Left ventricle myocardium inferior (tissue), 1 donor: ENCODE results near the gene LMCD1. TPM values are rescaled to one million over a fixed set of nuclear protein-coding genes. Genes with fewer than 3 reads are reported as not detected.

Experiments
- DNase-seq: peaks from one replicate; pipeline ENCODE4 v3.0.0-alpha.2; 2020
- H3K27ac ChIP-seq: fragments of 200-600 bp; replicated peaks from 2 replicates; pipeline ENCODE4 v1.8.0; 2021
- H3K27me3 ChIP-seq: fragments of 200-600 bp; 2 replicates; pipeline ENCODE4 v1.8.0; 2021; ENCODE audit warnings: low read depth
- H3K36me3 ChIP-seq: fragments of 200-600 bp; 2 replicates; pipeline ENCODE4 v1.8.0; 2021
- H3K4me1 ChIP-seq: fragments of 200-600 bp; 2 replicates; pipeline ENCODE4 v1.8.0; 2021
- H3K4me3 ChIP-seq: fragments of 200-600 bp; 2 replicates; pipeline ENCODE4 v1.8.0; 2021; ENCODE audit warnings: mild to moderate bottlenecking, moderate library complexity
- H3K9me3 ChIP-seq: fragments of 200-600 bp; replicated peaks from 2 replicates; pipeline ENCODE4 v1.8.0; 2021
- intact Hi-C: fragments of 100-400 bp; cut with micrococcal nuclease; formaldehyde crosslinking; loops from one replicate; pipeline ENCODE4 v1.11.0; 2022
- long read RNA-seq: library from polyadenylated mRNA; unstranded; transcript quantifications from one replicate; pipeline ENCODE4 v2.0.0, GENCODE V29; 2021
- total RNA-seq: library from RNA; stranded (reverse); fragmentation: NEBNext Ultra II Directional; extraction: Animal tissue kit (Norgen Biotek cat#: 25700); gene quantifications from one replicate; pipeline ENCODE4 v1.2.1, GENCODE V29; 2021
- TF ChIP-seq, protein P1 (sequence below): fragments of 200-600 bp; IDR thresholded peaks from 2 replicates; pipeline ENCODE4 v1.8.0; 2021; ENCODE audit warnings: antibody characterized with exemption, mild to moderate bottlenecking, borderline replicate concordance
- donor health status: DM: no; HTN: yes; CAD: no; lungs with severe emphysema.

LMCD1 gene, protein sequence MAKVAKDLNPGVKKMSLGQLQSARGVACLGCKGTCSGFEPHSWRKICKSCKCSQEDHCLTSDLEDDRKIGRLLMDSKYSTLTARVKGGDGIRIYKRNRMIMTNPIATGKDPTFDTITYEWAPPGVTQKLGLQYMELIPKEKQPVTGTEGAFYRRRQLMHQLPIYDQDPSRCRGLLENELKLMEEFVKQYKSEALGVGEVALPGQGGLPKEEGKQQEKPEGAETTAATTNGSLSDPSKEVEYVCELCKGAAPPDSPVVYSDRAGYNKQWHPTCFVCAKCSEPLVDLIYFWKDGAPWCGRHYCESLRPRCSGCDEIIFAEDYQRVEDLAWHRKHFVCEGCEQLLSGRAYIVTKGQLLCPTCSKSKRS
- total RNA-seq = 72.9 TPM
- long read RNA-seq, full-length matches to known transcripts = 80 of 89 reads
- long read RNA-seq, partial matches to known transcripts = 5 of 89 reads
- long read RNA-seq, other reads (novel, unspliced or antisense) = 4 of 89 reads

DNA sequence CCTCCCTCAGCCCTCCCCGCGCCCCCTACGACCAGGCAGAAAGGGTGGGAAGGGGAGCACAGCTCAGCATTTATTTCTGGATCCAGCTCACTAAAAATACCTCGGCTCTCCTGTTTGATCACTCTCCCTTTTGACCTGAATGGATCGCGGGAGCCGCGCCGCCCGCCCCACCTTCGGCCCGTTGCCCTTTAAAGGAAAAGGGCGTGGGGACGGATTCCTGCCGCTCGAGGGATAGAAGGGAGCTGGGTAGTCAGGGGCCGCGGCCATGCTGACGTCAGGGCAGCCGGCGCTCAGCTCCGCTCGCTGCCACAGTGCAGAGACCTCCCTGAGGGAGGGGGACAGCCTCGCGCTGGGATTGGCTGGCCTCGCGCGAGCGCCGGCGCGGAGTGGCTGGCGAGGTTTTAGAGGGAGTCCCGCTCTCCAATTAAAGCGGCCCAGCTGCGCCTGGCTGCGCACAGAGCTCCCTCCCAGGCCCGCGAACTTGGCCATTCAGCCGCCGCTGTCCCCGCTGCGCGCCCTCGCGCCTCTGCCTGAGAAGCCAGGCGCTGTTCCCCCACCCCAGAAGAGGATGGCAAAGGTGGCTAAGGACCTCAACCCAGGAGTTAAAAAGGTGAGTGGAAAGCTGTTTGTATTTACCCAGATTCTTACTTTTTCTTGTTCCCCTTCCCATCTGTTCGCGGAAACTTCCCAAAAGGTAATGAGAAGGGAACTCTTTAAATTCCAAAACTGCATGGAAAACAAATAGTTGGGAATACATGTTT is at the start of gene LMCD1:
LMCD1 (plus strand) TSS at position 453 of the 761 bp plus-strand sequence; CDS start at position 569, 116 bp downstream.
- Histone ChIP-seq H3K4me1 (peaks cover 78% of the 10 kb centered on the region), H3K27ac (peak within 1 kb of the TSS; percentile 88), H3K4me3 (peak within 1 kb of the TSS; percentile 67), H3K36me3 (no peaks in the 10 kb centered on the region), H3K27me3 (no peaks in the 10 kb centered on the region), H3K9me3 (no peaks in the 10 kb centered on the region)
- TF ChIP-seq, protein P1, sequence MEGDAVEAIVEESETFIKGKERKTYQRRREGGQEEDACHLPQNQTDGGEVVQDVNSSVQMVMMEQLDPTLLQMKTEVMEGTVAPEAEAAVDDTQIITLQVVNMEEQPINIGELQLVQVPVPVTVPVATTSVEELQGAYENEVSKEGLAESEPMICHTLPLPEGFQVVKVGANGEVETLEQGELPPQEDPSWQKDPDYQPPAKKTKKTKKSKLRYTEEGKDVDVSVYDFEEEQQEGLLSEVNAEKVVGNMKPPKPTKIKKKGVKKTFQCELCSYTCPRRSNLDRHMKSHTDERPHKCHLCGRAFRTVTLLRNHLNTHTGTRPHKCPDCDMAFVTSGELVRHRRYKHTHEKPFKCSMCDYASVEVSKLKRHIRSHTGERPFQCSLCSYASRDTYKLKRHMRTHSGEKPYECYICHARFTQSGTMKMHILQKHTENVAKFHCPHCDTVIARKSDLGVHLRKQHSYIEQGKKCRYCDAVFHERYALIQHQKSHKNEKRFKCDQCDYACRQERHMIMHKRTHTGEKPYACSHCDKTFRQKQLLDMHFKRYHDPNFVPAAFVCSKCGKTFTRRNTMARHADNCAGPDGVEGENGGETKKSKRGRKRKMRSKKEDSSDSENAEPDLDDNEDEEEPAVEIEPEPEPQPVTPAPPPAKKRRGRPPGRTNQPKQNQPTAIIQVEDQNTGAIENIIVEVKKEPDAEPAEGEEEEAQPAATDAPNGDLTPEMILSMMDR = peak; percentile 64
- intact Hi-C loops = no loop called here
- DNase-seq = peak; percentile 96

DNA sequence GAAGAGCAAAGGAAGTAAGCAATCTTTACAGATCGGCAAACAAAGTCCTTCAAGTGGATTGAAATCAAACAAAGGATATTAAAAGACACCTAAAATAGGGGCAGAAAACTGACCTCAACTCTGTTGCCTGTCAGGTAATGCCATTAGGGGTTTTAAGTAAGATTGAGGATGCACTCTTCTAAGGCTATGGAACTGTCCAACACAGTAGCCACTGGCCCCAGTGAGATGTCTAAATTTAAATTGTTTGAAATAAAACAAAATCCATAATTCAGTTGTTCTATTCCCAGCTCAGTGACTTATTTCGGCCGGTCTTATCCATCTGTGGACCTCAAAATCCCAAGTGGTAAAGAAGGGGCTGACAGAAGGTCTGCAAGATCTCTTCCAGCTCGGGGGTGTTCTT is 49.5 kb upstream of the LMCD1 start:
- TF ChIP-seq, protein P1 = no peak
- intact Hi-C loops = no loop called here
- no peak overlapping the region for H3K27ac ChIP-seq
- no peak for DNase-seq
- H3K9me3 ChIP-seq = no peaks in the 10 kb centered on the region
- peaks cover 12% of the 10 kb centered on the region for H3K4me1 ChIP-seq
- H3K36me3 ChIP-seq = no peaks in the 10 kb centered on the region
- no peaks in the 10 kb centered on the region for H3K27me3 ChIP-seq
- no peak overlapping the region for H3K4me3 ChIP-seq

DNA sequence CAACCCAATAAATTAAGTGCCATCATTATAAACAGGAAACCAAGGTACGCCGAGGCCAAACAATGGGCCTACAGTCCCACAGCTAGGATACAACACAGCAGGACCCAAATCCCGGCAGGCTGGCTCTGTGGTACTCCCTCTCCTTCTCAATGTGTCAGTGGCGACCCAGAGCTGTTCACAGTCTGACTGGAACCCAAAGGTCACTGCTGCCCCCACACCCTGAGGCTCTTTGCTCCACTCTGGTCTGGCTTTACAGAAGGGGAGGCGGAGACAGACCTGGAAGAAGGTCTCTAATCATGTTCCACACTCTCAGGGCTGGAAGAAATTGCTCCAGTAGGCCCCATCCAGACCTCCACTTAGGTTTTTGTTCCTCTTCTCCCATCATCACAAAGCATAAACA is 48.5 kb upstream of the LMCD1 start:
- TF ChIP-seq, protein P1 = no peak
- no peak overlapping the region for H3K4me3 ChIP-seq

DNA sequence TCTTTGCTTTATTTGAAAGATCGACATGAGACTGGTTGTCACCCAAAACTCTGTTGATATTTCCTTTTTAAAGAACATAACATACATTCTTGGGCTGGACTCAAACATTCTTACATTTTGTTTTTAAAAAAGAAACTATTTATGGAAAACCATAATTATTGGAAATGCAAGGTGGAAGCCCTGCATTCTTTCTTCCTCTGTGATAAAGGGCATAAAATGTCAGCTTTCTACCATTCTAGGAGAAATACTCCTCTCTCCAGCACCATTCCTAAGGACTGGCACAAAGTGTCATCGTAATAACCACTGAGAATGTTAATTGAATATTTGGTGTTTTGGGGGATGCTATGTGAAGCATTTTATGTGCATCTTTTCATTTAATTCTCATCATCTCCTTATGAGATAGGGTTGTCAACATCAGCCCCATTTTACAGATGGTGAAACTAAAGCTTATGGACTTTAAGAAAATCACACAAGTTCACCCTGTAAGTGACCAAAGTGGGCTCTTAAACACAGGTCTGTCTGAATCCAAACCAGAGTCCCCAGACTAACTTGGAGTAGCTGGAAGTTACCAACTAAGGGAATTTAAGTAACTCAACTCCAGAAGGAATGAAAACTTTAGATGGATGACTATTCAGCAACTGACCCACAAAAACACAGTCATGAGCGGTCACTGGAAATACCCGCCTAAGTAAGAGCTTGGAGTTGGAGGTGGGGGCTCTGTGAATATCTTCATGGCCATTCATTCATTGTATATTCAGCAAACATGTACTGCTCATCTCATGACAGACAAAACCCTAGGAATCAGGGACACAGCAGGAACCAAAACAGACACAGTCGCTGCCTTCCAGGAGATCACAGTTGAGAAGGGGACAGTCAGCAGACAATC is 45.9 kb upstream of the LMCD1 start:
- no peak for DNase-seq
- Histone ChIP-seq H3K9me3 (no peaks in the 10 kb centered on the region), H3K4me3 (no peak overlapping the region), H3K36me3 (no peaks in the 10 kb centered on the region), H3K27me3 (no peaks in the 10 kb centered on the region), H3K27ac (no peak overlapping the region), H3K4me1 (peaks cover 12% of the 10 kb centered on the region)
- TF ChIP-seq, protein P1 = no peak
- intact Hi-C loops = no loop called here

More for the DNA sequence above, 48.5 kb upstream of the LMCD1 start:
- H3K27me3 ChIP-seq = no peaks in the 10 kb centered on the region
- H3K4me1 ChIP-seq = peaks cover 12% of the 10 kb centered on the region
- no peak overlapping the region for H3K27ac ChIP-seq
- intact Hi-C loops = no loop called here
- no peaks in the 10 kb centered on the region for H3K9me3 ChIP-seq
- no peak for DNase-seq
- no peaks in the 10 kb centered on the region for H3K36me3 ChIP-seq

DNA sequence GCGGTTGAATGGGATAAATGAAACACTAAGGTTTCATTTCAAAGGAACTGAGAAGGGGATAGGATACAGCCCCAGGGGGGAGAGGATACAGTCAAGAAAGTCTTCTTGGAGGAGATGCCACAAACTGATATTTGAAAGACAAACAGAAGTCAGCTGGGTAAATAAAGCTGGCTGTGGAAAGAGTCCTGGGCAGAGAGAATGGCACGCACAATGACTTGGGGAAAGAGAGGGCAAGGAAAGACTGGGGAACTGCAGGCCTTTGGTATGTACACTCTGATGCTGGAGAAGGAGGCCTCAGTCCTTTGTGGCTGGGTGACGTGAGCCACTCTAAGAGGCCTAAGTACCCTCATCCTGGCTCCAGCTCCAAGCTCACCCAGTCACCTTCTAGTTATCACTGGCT is 45.2 kb upstream of the LMCD1 start:
- Histone ChIP-seq H3K4me3 (no peak overlapping the region), H3K27ac (no peak overlapping the region), H3K27me3 (no peaks in the 10 kb centered on the region), H3K36me3 (no peaks in the 10 kb centered on the region), H3K4me1 (peaks cover 6% of the 10 kb centered on the region), H3K9me3 (no peaks in the 10 kb centered on the region)
- intact Hi-C loops = no loop called here
- no peak for DNase-seq
- TF ChIP-seq, protein P1 = no peak
